ENCODE data around the gene AZIN2.

GRCh38 chr1:33047839-33048305, 33.1 kb upstream of the AZIN2 start:
- TF ChIP-seq, protein P1, sequence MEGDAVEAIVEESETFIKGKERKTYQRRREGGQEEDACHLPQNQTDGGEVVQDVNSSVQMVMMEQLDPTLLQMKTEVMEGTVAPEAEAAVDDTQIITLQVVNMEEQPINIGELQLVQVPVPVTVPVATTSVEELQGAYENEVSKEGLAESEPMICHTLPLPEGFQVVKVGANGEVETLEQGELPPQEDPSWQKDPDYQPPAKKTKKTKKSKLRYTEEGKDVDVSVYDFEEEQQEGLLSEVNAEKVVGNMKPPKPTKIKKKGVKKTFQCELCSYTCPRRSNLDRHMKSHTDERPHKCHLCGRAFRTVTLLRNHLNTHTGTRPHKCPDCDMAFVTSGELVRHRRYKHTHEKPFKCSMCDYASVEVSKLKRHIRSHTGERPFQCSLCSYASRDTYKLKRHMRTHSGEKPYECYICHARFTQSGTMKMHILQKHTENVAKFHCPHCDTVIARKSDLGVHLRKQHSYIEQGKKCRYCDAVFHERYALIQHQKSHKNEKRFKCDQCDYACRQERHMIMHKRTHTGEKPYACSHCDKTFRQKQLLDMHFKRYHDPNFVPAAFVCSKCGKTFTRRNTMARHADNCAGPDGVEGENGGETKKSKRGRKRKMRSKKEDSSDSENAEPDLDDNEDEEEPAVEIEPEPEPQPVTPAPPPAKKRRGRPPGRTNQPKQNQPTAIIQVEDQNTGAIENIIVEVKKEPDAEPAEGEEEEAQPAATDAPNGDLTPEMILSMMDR (IDR thresholded peaks at IDR 0.05), result no peak
- TF ChIP-seq EP300 (IDR thresholded peaks at IDR 0.05; ENCODE audit: low read depth), result no peak
